ENCODE results near the gene AGBL1.
A peak's percentile ranks its signal among the peaks of the same experiment; 100 is the strongest.

AGBL1 gene

GRCh38 chr15:86079508-86080266, at the start of gene AGBL1:
TSS of gene AGBL1 (plus strand) at chr15:86079871.
- no peak for DNase-seq (ENCODE audit: low spot score)

DNA sequence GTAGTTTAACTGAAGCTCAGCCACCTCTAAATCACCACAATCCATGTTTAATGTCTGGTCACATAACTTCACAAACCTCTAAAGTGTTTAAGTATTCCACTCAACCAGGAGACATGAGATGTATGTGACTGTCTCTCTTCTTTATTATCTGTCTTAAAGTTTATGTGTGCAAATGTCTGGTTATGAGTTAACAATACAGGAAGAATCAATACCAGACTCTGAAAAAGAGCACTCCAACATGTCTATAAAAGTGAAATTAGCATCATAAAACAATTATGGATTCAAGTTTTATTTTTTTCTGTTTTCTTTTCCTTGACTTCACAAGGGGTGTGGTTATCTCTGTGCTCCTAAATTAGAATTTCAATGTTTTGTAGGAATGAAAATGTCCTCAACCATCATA, 44.8 kb upstream of the AGBL1 start:
- DNase-seq (ENCODE audit: low spot score) = no peak

DNA sequence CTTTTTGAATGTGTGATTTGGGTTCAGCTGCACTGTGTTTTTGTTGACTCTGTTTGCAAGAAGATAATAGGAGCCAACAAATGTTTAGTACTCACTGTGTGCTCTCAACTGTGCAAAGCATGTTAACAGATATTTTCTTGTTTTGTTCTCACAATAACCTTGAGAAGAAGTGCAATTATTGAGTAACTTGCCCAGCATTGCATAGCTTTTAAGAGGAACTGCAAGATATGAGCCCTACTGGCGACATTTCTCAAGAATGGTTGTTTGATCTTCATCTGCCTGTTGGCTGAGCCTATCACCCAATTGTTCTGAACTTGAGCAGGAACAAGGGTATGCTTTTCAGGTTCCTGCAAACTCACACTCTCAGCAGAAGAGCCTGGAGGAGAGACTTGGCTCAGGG, 43.4 kb upstream of the AGBL1 start:
- no peak for DNase-seq (ENCODE audit: low spot score)

DNA sequence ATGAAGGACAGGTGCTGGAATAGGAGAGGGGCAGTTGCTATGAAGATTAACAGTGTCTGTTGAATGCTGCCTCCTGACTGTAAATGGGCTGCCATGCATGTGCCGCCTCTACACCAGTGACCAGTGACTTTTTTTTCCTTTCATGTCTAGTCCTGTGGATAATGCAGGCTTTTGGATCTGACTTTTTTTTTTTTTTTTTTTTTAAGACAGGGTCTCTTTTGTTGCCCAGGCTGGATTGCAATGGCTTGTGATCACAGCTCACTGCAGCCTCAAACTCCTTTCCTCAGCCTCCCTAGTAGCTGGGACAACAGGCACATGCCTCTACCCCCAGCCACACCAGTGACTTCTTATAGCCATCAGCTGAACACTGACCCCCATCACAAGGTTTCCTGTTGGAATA, 41.2 kb upstream of the AGBL1 start:
- DNase-seq (ENCODE audit: low spot score) = no peak

DNA sequence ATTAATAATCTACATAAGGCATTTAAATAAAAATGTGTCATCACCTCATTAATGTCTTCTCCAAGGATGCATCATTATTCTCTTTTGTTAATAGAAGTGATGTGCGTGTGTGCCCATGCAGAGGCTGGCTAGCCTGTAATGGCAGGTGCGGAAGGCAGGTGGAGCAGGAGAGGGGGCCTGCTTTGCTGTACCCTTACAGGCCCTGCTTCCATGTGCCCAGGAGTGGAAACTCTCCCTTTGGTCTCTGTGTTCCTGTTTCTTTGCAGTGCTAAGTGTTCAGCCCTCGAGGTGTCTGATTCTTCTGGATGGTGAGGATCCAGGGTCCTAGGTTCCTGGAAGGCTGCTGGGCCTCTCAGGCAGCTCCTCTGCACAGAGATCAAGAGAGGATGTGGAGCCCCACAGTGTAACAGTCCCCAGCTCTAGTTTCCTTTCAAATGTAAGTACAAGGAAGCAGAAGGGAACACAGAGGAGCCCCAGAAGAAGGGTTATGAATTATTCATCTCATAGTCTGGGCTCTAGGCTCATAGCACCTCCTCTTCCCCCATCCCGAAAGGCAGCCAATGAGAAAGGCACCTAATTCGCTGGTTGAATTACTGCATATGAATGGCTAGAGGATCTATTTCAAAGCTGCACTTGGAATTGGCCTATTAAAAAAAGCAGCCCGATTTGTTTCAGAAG, 39.2 kb upstream of the AGBL1 start:
- peak; percentile 56 for DNase-seq (ENCODE audit: low spot score)

GRCh38 chr15:86041399-86041798, 38.3 kb upstream of the AGBL1 start:
- no peak for DNase-seq (ENCODE audit: low spot score)

DNA sequence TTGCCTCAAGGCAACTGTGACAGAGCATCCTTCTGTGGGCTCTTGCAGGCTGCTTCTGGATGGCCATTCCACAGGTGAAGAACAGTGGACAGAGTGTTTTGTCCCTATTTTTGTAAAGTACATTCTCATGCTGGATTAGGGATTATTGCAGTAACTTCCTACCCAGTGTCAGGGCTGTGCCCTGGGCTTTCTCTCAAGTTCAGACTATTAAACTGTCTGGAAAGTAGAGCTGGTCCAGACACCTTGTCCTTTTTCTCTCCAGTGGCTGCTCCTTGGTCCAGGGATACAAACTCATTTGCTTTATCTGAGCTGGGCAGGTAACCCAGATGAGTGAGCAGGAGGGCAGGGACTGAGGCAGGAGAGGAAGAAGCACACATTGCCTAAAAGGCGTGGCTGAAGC, 37.4 kb upstream of the AGBL1 start:
- no peak for DNase-seq (ENCODE audit: low spot score)

GRCh38 chr15:86044981-86045380, 34.7 kb upstream of the AGBL1 start:
- DNase-seq (ENCODE audit: low spot score) = no peak

GRCh38 chr15:86054338-86054737, 25.3 kb upstream of the AGBL1 start:
- DNase-seq (ENCODE audit: low spot score) = no peak

DNA sequence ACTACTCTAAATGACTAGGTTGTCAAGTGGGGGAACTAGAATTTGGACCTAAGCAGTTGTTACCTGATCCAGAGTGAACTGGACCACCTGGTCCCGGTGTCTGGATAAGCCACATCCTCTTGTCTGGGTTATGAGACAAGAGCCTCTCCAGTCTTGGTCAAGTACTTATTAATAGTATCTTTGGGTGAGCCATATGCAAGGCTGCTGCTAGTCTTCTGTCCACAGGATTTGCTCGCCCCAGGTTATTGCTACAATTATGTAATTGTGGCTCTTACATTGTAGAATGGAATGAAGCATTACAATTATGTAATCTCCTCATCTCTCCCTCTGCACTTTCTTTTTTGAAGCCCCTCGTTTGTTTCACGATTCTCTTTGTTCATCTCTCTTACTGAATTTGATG, 24.0 kb upstream of the AGBL1 start:
- DNase-seq (ENCODE audit: low spot score) = no peak

DNA sequence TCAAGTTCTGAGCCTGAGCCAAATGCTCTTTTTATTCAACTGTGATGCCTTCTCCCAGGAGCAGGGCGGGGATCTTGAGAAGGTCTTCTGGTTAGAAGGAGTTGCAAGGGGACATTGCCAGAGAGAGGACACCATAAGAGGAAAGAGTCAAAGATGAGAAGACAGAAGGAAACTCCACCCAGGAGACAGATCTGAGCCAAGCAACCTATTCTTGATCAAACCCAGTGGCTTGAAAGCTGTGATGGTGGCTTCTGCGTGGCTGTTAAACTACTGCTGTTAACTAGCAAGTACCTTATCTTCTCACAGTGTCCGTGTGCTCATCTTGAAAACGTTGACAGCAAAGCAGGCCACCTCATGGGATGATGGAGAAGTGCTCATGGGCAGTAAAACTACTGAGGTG, 19.8 kb upstream of the AGBL1 start:
- DNase-seq (ENCODE audit: low spot score) = no peak

DNA sequence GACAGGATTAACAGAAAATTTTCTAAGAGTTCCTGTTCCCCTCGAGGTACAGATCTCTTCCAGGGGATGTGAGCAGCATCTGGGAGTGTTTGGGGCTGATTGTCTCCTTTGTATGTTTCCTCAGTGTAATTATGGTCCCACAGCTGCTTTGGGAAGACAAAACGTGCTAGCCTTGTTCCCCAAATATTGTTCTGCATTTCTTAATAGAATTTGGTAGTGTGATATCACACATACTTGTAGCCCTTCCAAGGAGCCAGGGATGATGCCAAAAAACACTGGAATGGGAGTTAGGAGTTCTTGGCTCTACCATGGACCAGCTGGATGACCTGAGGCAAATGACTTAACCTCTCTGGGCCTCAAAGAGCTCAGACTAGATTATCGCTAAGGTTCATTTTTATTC, 19.0 kb upstream of the AGBL1 start:
- DNase-seq (ENCODE audit: low spot score) = no peak

- no peak for DNase-seq (ENCODE audit: low spot score)
Observed at GRCh38 chr15:86061581-86061980, 18.1 kb upstream of the AGBL1 start.

DNA sequence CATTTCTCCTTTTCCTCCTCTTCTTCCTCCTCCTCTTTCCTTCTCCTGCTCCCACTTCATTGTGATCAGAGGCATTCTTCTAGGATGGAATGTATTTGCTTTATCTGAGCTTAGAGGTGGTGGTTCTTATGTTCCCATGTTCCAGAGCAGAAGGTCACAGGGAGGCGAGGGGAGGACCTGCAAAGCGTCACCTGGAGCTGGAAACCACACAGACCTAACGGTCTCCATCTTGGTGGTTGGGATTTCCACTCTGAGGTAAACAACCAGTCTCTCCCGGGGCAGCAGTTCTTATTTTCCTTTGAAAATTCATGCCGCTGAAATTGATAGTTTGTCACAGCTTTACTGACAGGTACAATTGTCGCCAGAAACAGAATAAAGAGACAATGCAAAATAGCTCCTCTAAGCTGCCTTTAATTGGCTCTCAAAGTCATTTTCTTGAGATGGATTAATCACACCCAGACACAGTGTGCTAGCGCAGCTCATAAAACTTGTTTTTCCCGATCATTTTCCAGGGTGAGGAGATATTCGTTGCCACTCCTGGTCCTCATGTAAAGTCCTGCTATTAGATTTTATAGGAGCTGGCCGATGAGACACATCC, 16.9 kb upstream of the AGBL1 start:
- peak; percentile 25 for DNase-seq (ENCODE audit: low spot score)

DNA sequence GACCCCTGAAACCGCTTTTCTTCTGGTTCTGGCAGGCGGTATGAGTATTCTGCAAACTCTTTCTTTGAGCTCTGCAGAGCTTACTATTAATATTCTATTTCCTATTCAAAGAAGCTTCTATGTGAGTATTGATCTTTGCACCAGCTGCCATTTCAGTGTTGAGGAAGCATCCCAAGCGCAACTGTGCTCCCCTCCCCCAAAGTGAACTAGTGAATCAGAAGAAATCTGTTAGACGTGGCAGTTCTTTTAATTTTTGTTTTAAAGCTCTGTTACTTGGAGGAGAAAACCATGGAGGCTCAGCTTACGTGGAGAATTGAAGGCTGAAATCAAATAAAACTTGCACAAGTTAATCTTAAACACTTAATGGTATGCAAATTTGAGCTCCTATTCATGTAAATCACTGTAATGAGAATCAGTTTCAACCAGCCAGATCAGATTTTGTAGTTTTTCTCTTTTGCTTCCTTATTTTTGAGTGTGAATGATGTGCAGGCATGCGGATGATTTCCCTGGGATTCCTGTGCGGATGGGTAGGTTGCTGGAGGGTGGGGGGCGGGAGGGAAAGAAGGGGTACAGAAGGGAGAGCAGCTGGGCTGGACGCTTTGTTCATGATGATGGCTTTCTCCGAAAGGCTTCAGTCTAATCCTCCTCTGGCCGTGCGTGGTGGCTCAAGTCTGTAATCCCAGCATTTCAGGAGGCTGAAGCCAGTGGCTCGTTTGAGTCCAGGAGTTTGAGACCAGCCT, 16.1 kb upstream of the AGBL1 start:
- DNase-seq (ENCODE audit: low spot score) = no peak

- no peak for DNase-seq (ENCODE audit: low spot score)
Observed at GRCh38 chr15:86064326-86064725, 15.3 kb upstream of the AGBL1 start.

- DNase-seq (ENCODE audit: low spot score) = no peak
Observed at GRCh38 chr15:86066174-86066834, 13.4 kb upstream of the AGBL1 start.

DNA sequence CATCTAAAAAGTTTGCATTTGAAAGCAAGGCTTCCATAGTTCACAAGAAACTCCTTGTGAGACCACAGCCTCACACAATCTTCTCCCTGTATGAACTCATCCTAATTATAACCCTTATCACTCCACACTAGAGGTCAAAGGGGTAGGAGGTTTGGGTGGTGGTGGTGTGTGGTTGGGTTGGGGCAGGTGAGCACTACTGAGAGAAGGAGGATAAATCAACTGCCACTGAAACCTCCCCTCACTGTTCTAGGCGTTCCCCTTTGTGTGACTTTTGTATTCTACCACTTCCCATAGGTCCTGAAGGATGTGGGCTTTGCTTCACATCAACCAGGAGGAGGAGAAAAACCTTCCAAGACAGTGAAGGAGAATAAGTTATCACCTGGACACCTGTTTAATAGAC, 6.4 kb upstream of the AGBL1 start:
- DNase-seq (ENCODE audit: low spot score) = no peak

DNA sequence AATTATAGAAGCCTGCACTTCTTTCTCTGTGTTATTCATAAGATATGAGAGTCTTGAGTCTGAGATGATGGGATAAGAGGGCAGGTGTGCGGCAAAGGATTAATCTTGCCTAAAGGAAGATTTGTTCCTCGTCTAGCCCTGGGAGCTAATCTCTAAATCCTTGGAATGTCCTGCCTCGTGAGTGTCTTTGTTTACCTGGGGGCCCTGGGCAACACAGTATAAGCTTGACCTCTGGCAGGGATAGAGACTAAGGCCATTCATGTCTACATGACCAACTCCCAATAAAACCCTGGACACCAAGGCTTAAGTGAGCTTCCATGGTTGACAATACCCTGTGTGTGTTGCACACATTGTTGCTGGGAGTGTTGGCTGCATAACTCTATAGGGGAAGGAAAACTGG, 3.2 kb upstream of the AGBL1 start:
- DNase-seq (ENCODE audit: low spot score) = no peak

- no peak for DNase-seq (ENCODE audit: low spot score)
Observed at GRCh38 chr15:86077070-86077469, 2.6 kb upstream of the AGBL1 start.

DNA sequence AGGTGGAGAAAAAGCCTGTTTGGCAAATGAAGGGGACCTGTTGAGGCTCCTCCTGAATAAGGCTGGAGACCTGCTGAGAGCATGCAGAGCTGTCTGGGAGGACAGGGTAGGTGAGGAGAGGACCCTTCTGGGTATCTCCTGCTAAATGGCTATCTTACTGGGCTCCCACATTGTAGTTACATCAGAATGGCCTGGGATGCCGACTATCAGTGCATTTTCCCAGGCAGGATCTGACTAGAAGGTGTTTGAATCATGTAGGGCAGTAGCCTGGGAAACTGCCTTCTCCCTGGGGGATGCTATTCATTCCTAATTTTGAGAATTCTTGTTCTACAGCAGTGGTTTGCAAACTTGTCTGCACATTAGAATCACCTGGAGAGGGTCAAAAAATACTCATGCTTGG, 631 bp downstream of the AGBL1 start:
- no peak for DNase-seq (ENCODE audit: low spot score)

All from putamen (tissue), 1 donor.